Measurements from ENCODE around the gene ZNF385B.

DNA sequence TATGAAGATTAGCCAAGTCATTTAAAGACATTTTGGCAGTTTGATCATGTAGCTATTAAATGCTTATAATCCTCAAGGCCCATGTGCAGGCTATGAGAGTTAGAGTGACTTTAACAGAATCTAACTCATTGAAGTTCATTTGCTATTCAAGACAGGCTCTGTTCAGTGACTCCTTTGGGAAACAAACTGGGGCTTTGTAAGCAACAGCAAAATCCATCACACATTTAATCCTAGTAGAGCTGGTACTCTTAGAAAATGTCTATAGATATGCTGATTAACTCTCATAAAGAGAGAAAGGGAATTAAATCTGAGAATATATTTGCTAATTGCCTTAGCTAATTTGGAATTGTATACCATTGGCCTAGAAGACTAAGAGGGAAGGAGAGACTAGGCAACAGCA, 414.0 kb downstream of the ZNF385B start:
- TF ChIP-seq, protein P1, sequence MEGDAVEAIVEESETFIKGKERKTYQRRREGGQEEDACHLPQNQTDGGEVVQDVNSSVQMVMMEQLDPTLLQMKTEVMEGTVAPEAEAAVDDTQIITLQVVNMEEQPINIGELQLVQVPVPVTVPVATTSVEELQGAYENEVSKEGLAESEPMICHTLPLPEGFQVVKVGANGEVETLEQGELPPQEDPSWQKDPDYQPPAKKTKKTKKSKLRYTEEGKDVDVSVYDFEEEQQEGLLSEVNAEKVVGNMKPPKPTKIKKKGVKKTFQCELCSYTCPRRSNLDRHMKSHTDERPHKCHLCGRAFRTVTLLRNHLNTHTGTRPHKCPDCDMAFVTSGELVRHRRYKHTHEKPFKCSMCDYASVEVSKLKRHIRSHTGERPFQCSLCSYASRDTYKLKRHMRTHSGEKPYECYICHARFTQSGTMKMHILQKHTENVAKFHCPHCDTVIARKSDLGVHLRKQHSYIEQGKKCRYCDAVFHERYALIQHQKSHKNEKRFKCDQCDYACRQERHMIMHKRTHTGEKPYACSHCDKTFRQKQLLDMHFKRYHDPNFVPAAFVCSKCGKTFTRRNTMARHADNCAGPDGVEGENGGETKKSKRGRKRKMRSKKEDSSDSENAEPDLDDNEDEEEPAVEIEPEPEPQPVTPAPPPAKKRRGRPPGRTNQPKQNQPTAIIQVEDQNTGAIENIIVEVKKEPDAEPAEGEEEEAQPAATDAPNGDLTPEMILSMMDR (IDR thresholded peaks at IDR 0.05; ENCODE audit: low read depth, low read length, missing input control) = no peak
- TF ChIP-seq REST (IDR thresholded peaks at IDR 0.05) (no peak), RXRA (IDR thresholded peaks at IDR 0.05) (no peak), FOXA1 (IDR thresholded peaks at IDR 0.05) (no peak), EGR1 (IDR thresholded peaks at IDR 0.05; ENCODE audit: low read depth in 2 of 2) (no peak), ZBTB33 (IDR thresholded peaks at IDR 0.05) (no peak)
